H1 (cell line): ENCODE measurements around the gene HIBADH. TPM values are rescaled to one million over a fixed set of nuclear protein-coding genes. Genes with fewer than 3 reads are reported as not detected.

Experiments used
- CTCF ChIA-PET: fragments of 300-600 bp; sonication (Branson Sonifier 250); formaldehyde crosslinking; loops from one replicate; lab custom pipeline; 2021; ENCODE audit not compliant: partially characterized antibody; lab: Charles Lee
- POLR2A ChIA-PET: fragments of 300-600 bp; sonication (Branson Sonifier 250); formaldehyde crosslinking; loops from one replicate; lab custom pipeline; 2021; ENCODE audit warnings: inconsistent platforms; ENCODE audit not compliant: partially characterized antibody; lab: Charles Lee
- DNase-seq, 2 experiments: peaks; one replicate each; pipeline versions ENCODE4 v3.0.0 to v3.0.0-alpha.2; 2010 to 2022; ENCODE audit warnings: low spot score in 2 of 2, low read depth in 1 of 2, mixed read lengths in 1 of 2
- FAIRE-seq: peaks from 2 replicates; lab custom pipeline; 2011; peaks lifted over from hg19 to GRCh38; lab: Jason Lieb, UNC
- H2AFZ ChIP-seq: 2 replicates; pipeline ENCODE4 v1.8.1; 2012; ENCODE audit warnings: low read length, inconsistent platforms
- H2AK5ac ChIP-seq: 2 replicates; pipeline ENCODE4 v1.6.1; 2013; ENCODE audit warnings: low read depth, low read length
- H2BK120ac ChIP-seq: replicated peaks from 2 replicates; pipeline ENCODE3; 2013; ENCODE audit warnings: low read depth, low read length, inconsistent platforms
- H2BK12ac ChIP-seq: 2 replicates; pipeline ENCODE4 v1.6.1; 2013; ENCODE audit warnings: low read depth, low read length
- H2BK15ac ChIP-seq: 2 replicates; pipeline ENCODE4 v1.6.1; 2013; ENCODE audit warnings: low read length
- H2BK20ac ChIP-seq: 2 replicates; pipeline ENCODE4 v1.6.1; 2013; ENCODE audit warnings: low read length
- H2BK5ac ChIP-seq: 2 replicates; pipeline ENCODE4 v1.6.1; 2013; ENCODE audit warnings: low read depth, low read length
- H3K14ac ChIP-seq: 2 replicates; pipeline ENCODE4 v1.6.1; 2013; ENCODE audit warnings: inconsistent platforms; ENCODE audit not compliant: insufficient read length
- H3K18ac ChIP-seq: 2 replicates; pipeline ENCODE4 v1.6.1; 2013; ENCODE audit warnings: low read length; ENCODE audit errors: extremely low read depth
- H3K23ac ChIP-seq: 2 replicates; pipeline ENCODE4 v1.6.1; 2013; ENCODE audit warnings: inconsistent platforms; ENCODE audit not compliant: insufficient read length
- H3K23me2 ChIP-seq: 2 replicates; pipeline ENCODE4 v1.6.1; 2013; ENCODE audit warnings: low read depth, low read length
- H3K27ac ChIP-seq: 2 replicates; pipeline ENCODE4 v1.6.1; 2011; ENCODE audit warnings: low read depth, low read length, inconsistent platforms
- H3K27me3 ChIP-seq, 4 experiments: replicated peaks in 1 of 4; 1 replicate in 1 of 4; 2 replicates in 3 of 4; pipeline versions ENCODE4 v1.6.1 to v1.8.1; 2011 to 2013; ENCODE audit warnings: low read length in 3 of 4, mild to moderate bottlenecking in 3 of 4, inconsistent platforms in 2 of 4, mixed read lengths in 2 of 4, moderate library complexity in 1 of 4; ENCODE audit not compliant: control insufficient read depth in 3 of 4, insufficient read depth in 3 of 4; ENCODE audit errors: extremely low read depth in 1 of 4
- H3K36me3 ChIP-seq, 4 experiments: 2 replicates each; pipeline versions ENCODE4 v1.6.1 to v1.8.1; 2011 to 2013; ENCODE audit warnings: mild to moderate bottlenecking in 4 of 4, low read length in 3 of 4, moderate library complexity in 2 of 4, control low read depth in 1 of 4, inconsistent platforms in 1 of 4; ENCODE audit not compliant: insufficient read depth in 4 of 4, control insufficient read depth in 2 of 4
- H3K4ac ChIP-seq: replicated peaks from 2 replicates; pipeline ENCODE3; 2013; ENCODE audit warnings: low read length, low read depth, mixed read lengths, inconsistent platforms; ENCODE audit not compliant: insufficient read length
- H3K4me1 ChIP-seq, 4 experiments: replicated peaks in 1 of 4; 1 replicate in 1 of 4; 2 replicates in 3 of 4; pipeline versions ENCODE4 v1.6.1 to v1.8.1; 2011 to 2013; ENCODE audit warnings: low read length in 3 of 4, inconsistent platforms in 2 of 4, mixed read lengths in 1 of 4; ENCODE audit not compliant: insufficient read depth in 4 of 4, control insufficient read depth in 3 of 4
- H3K4me2 ChIP-seq, 2 experiments: 2 replicates each; pipeline versions ENCODE4 v1.6.1 to v1.8.1; 2011 to 2013; ENCODE audit warnings: low read depth in 2 of 2, low read length in 2 of 2, control low read depth in 1 of 2, inconsistent platforms in 1 of 2, mild to moderate bottlenecking in 1 of 2; ENCODE audit not compliant: insufficient read depth in 1 of 2
- H3K4me3 ChIP-seq, 4 experiments: fragments of 200-600, 300-600 bp in 1 of 4; sonication (generic), shearing (Covaris generic), sonication (Bioruptor Twin) in 1 of 4; 2 replicates each; pipeline versions ENCODE4 v1.5.1 to v1.8.1; 2011 to 2016; ENCODE audit warnings: low read length in 4 of 4, low read depth in 3 of 4, control low read depth in 2 of 4, inconsistent platforms in 2 of 4, mild to moderate bottlenecking in 2 of 4, mixed read lengths in 1 of 4, moderate library complexity in 1 of 4; ENCODE audit not compliant: insufficient read depth in 2 of 4; ENCODE audit errors: extremely low read depth in 1 of 4
- H3K56ac ChIP-seq: replicated peaks from 2 replicates; pipeline ENCODE3; 2013; ENCODE audit warnings: low read depth, mild to moderate bottlenecking, mixed read lengths, low read length, inconsistent platforms; ENCODE audit not compliant: insufficient read length
- H3K79me1 ChIP-seq: 2 replicates; pipeline ENCODE4 v1.6.1; 2013; ENCODE audit warnings: low read depth, low read length, control low read depth
- H3K79me2 ChIP-seq, 2 experiments: 2 replicates each; pipeline versions ENCODE4 v1.6.1 to v1.8.1; 2012 to 2013; ENCODE audit warnings: low read length in 2 of 2, mild to moderate bottlenecking in 2 of 2, inconsistent platforms in 1 of 2; ENCODE audit not compliant: insufficient read depth in 2 of 2, control insufficient read depth in 1 of 2
- H3K9ac ChIP-seq, 4 experiments: replicated peaks in 1 of 4; 1 replicate in 1 of 4; 2 replicates in 3 of 4; pipeline versions ENCODE4 v1.6.1 to v1.8.1; 2011 to 2013; ENCODE audit warnings: low read depth in 3 of 4, low read length in 3 of 4, control low read depth in 2 of 4, mild to moderate bottlenecking in 2 of 4, moderate library complexity in 2 of 4, inconsistent platforms in 1 of 4; ENCODE audit errors: extremely low read depth in 1 of 4
- H3K9me3 ChIP-seq, 2 experiments: 2 replicates each; pipeline versions ENCODE4 v1.6.1 to v1.8.1; 2012 to 2013; ENCODE audit warnings: mild to moderate bottlenecking in 2 of 2, moderate library complexity in 2 of 2, control low read depth in 1 of 2, inconsistent platforms in 1 of 2, low read depth in 1 of 2, low read length in 1 of 2, mixed read lengths in 1 of 2; ENCODE audit not compliant: insufficient read depth in 2 of 2
- H4K20me1 ChIP-seq, 2 experiments: replicated peaks in 1 of 2; 2 replicates each; pipeline versions ENCODE3 to v1.8.1; 2011 to 2013; ENCODE audit warnings: inconsistent platforms in 2 of 2, low read length in 2 of 2, mild to moderate bottlenecking in 1 of 2; ENCODE audit not compliant: insufficient read depth in 2 of 2, control insufficient read depth in 1 of 2
- H4K5ac ChIP-seq: 2 replicates; pipeline ENCODE4 v1.6.1; 2013; ENCODE audit warnings: low read length, low read depth, mixed read lengths, inconsistent platforms; ENCODE audit not compliant: insufficient read length
- H4K8ac ChIP-seq: 2 replicates; pipeline ENCODE4 v1.8.0; 2013; ENCODE audit warnings: mild to moderate bottlenecking, moderate library complexity, low read length, inconsistent platforms; ENCODE audit not compliant: insufficient read depth; ENCODE audit errors: extremely low read depth
- H4K91ac ChIP-seq: replicated peaks from 2 replicates; pipeline ENCODE3; 2013; ENCODE audit warnings: low read length, mixed read lengths, inconsistent platforms; ENCODE audit not compliant: insufficient read length
- KDM5A ChIP-seq: fragments of 200-600 bp; IDR thresholded peaks from 2 replicates; pipeline ENCODE4 v1.7.1; 2012; ENCODE audit warnings: mild to moderate bottlenecking, low read length, inconsistent platforms, mixed read lengths
- RFX5 ChIP-seq: IDR thresholded peaks from 2 replicates; pipeline ENCODE4 v1.6.1; 2011; ENCODE audit warnings: low read depth, low read length, improper control_type of control experiment, borderline replicate concordance
- SRF ChIP-seq: IDR thresholded peaks from 2 replicates; pipeline ENCODE4 v1.6.1; 2011; ENCODE audit warnings: mild to moderate bottlenecking, low read depth, low read length, moderate library complexity
- YY1 ChIP-seq: IDR thresholded peaks from 2 replicates; pipeline ENCODE4 v1.6.1; 2011; ENCODE audit warnings: low read depth, mild to moderate bottlenecking, low read length
- WGBS, 2 experiments: shearing (Covaris generic) in 1 of 2; methylation state at CpG; one replicate each; pipeline versions ENCODE4 v1.1.6 to v1.1.7; 2013 to 2015; ENCODE audit warnings: low lambda C conversion rate in 2 of 2, mixed read lengths in 2 of 2, inconsistent platforms in 1 of 2, low coverage in 1 of 2, missing lambda C conversion rate in 1 of 2; ENCODE audit not compliant: insufficient replicate concordance in 2 of 2, insufficient coverage in 1 of 2, insufficient read length in 1 of 2; ENCODE audit errors: extremely low coverage in 1 of 2, missing lambda C conversion rate in 1 of 2; 5-methylcytosine and 5-hydroxymethylcytosine counted together
- polyA plus RNA-seq, 7 experiments: library from polyadenylated mRNA; depleted of rRNA in 3 of 7; stranded (reverse) in 5 of 7; unstranded in 2 of 7; fragments of >200 nt in 5 of 7; fragments of 200-250 nt in 2 of 7; gene quantifications; 1 replicate in 5 of 7; 2 replicates in 1 of 7; 4 replicates in 1 of 7; pipeline versions ENCODE4 v1.2.1 to v1.2.3, GENCODE V29; 2011 to 2013; ENCODE audit warnings: missing spikeins in 2 of 7, mixed read lengths in 2 of 7
- total RNA-seq: library from RNA; stranded (reverse); fragmentation: NEBNext Ultra II Directional; extraction: Animal tissue kit (Norgen Biotek cat#: 25700); gene quantifications from 2 replicates; pipeline ENCODE4 v1.2.1, GENCODE V29; 2021

HIBADH gene
- total and polyA plus RNA-seq, 2 of the 8 experiments (the other 6 are each of a cell fraction or from before 2014, with no cell fraction given), result 30.1 to 39.5 TPM

DNA sequence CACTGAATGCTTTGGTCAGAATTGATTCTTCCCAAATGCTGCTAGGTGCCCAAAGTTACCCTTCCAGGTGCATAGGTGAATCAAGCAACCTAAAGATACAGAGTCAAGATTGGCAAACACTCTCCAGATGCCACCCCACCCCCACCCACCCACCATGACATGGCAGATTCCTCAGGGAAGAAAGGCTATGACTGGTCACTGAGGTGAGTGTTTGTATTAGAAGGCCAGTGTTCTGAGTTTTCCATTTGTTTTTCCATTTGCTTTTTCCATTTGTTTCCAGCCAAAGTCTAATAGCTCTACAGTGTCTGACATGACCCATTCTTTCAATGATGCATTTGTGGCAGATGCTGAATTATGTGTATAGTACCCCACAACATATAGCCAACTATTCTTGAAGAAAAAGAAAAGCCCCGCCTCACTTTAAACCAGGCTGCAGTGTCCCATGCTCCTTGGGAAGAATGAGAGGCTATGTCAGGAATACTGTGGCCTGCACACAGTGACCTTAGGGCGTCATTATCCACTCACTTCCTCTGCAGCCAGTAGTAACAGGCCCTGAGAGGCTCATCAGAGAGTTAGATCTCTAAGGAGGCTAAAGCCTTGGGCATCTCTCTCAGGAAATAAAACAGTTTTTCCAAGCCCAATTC lies 16.1 kb upstream of the HIBADH start:
- Histone ChIP-seq H3K9ac (no peak overlapping the region), H3K23ac (no peak overlapping the region), H3K4ac (no peak overlapping the region), H3K4me2 (no peak overlapping the region), H2BK5ac (no peak overlapping the region), H3K36me3 (no peaks in the 10 kb centered on the region), H2BK12ac (no peak overlapping the region), H4K20me1 (no peaks in the 10 kb centered on the region), H4K91ac (no peak overlapping the region), H3K23me2 (no peaks in the 10 kb centered on the region), H3K56ac (no peak overlapping the region), H2BK120ac (no peak overlapping the region), H3K79me2 (no peaks in the 10 kb centered on the region), H3K27ac (no peak overlapping the region), H3K27me3 (no peaks in the 10 kb centered on the region), H2AFZ (no peak overlapping the region), H3K4me1 (no peaks in the 10 kb centered on the region), H3K79me1 (no peaks in the 10 kb centered on the region), H3K9me3 (no peaks in the 10 kb centered on the region), H3K18ac (no peak overlapping the region), H4K5ac (no peak overlapping the region), H3K4me3 (no peak overlapping the region), H4K8ac (no peak overlapping the region), H2AK5ac (no peak overlapping the region), H2BK20ac (no peak overlapping the region), H3K14ac (no peak overlapping the region), H2BK15ac (no peak overlapping the region)
- WGBS, 2 experiments, result 87% methylated on average over 2 of the region's 2 CpGs; no CpG with 5 or more reads in 1 of the 2 experiments
- FAIRE-seq (no peak), DNase-seq (no peak)
- ChIA-PET CTCF (interaction anchor here (0.7 kb wide), 1 partner anchor 383 kb away, joined by 3 read pairs; no protein-coding TSS in a partner anchor), POLR2A (no interaction called here)
- TF ChIP-seq KDM5A (no peak), SRF (no peak), RFX5 (no peak), YY1 (no peak)
